ENCODE data around the gene ATXN2.

Gene ATXN2

GRCh38 chr12:111439657-111440151 is 159.4 kb downstream of the ATXN2 start:
- DNase-seq (ENCODE audit: low read depth): no peak

- DNase-seq (ENCODE audit: low read depth): no peak
Measured at GRCh38 chr12:111438481-111438880, 160.6 kb downstream of the ATXN2 start.

GRCh38 chr12:111437816-111438454 is 161.2 kb downstream of the ATXN2 start:
- DNase-seq (ENCODE audit: low read depth): no peak

GRCh38 chr12:111436811-111437210 is 162.3 kb downstream of the ATXN2 start:
- no peak for DNase-seq (ENCODE audit: low read depth)

GRCh38 chr12:111436266-111436665 is 162.8 kb downstream of the ATXN2 start:
- no peak for DNase-seq (ENCODE audit: low read depth)

GRCh38 chr12:111435661-111436201 is 163.4 kb downstream of the ATXN2 start:
- DNase-seq (ENCODE audit: low read depth): no peak

- peak; percentile 77 for DNase-seq (ENCODE audit: low read depth)
Measured at GRCh38 chr12:111434680-111435338, 164.3 kb downstream of the ATXN2 start.

GRCh38 chr12:111434049-111434448 is 165.1 kb downstream of the ATXN2 start:
- DNase-seq (ENCODE audit: low read depth): no peak

- DNase-seq (ENCODE audit: low read depth): no peak
Measured at GRCh38 chr12:111431772-111432171, 167.3 kb downstream of the ATXN2 start.

GRCh38 chr12:111430433-111431353 is 168.4 kb downstream of the ATXN2 start:
- DNase-seq (ENCODE audit: low read depth): peak; percentile 50

GRCh38 chr12:111429828-111430432 is 169.2 kb downstream of the ATXN2 start:
- peak; percentile 57 for DNase-seq (ENCODE audit: low read depth)

- no peak for DNase-seq (ENCODE audit: low read depth)
Measured at GRCh38 chr12:111428728-111429175, 170.4 kb downstream of the ATXN2 start.

- DNase-seq (ENCODE audit: low read depth): no peak
Measured at GRCh38 chr12:111428081-111428727, 170.9 kb downstream of the ATXN2 start.

- DNase-seq (ENCODE audit: low read depth): no peak
Measured at GRCh38 chr12:111427417-111428074, 171.6 kb downstream of the ATXN2 start.

- no peak for DNase-seq (ENCODE audit: low read depth)
Measured at GRCh38 chr12:111426344-111427185, 172.6 kb downstream of the ATXN2 start.

- no peak for DNase-seq (ENCODE audit: low read depth)
Measured at GRCh38 chr12:111425655-111426054, 173.5 kb downstream of the ATXN2 start.

GRCh38 chr12:111424793-111425251 is 174.3 kb downstream of the ATXN2 start:
- no peak for DNase-seq (ENCODE audit: low read depth)

GRCh38 chr12:111424189-111424792 is 174.8 kb downstream of the ATXN2 start:
- DNase-seq (ENCODE audit: low read depth): no peak

- no peak for DNase-seq (ENCODE audit: low read depth)
Measured at GRCh38 chr12:111420494-111420893, 178.6 kb downstream of the ATXN2 start.

Data from activated T-helper 1 cell treated with Interleukin-2 at 50 U/mL for 16 hours (primary cell).